Thyroid gland (tissue), 4 donors: Measurements from ENCODE around the gene RPGRIP1.

ENCODE experiments used
- POLR2A ChIP-seq, 2 donors: fragments of 450-650 bp; IDR thresholded peaks; one replicate each; pipeline ENCODE4 v1.6.1; 2017; ENCODE audit warnings: antibody characterized with exemption in 2 of 2, mild to moderate bottlenecking in 2 of 2, moderate library complexity in 1 of 2
- TF ChIP-seq, protein P1 (sequence below), 6 experiments: fragments of 200-600 bp in 3 of 6; fragments of 450-650 bp in 3 of 6; sonication (generic) in 3 of 6; IDR thresholded peaks; one replicate each; pipeline ENCODE4 v1.5.1; 2016 to 2019; ENCODE audit warnings: antibody characterized with exemption in 6 of 6, mild to moderate bottlenecking in 2 of 6, inconsistent platforms in 1 of 6, moderate library complexity in 1 of 6

DNA sequence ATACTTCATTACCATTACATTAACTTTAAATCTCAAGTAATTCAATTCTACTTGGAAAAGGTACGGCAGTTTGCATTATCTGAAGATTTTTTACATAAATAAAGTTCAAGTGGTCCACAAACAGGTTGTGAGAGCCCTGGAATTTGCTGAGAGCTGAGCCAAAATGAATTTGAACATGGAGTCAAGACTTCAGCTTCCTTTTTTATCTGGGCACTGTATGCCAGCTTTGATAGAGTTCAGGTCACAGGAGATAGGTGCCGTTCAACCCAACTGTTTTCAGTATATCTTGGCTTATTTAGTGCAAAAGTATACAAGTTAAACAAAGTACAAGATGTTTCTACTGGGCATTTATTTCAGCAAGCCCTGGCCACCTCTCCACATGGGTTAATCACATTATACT lies 39.5 kb upstream of the RPGRIP1 start:
- no peak for TF ChIP-seq POLR2A (IDR thresholded peaks at IDR 0.05)
- TF ChIP-seq, protein P1, sequence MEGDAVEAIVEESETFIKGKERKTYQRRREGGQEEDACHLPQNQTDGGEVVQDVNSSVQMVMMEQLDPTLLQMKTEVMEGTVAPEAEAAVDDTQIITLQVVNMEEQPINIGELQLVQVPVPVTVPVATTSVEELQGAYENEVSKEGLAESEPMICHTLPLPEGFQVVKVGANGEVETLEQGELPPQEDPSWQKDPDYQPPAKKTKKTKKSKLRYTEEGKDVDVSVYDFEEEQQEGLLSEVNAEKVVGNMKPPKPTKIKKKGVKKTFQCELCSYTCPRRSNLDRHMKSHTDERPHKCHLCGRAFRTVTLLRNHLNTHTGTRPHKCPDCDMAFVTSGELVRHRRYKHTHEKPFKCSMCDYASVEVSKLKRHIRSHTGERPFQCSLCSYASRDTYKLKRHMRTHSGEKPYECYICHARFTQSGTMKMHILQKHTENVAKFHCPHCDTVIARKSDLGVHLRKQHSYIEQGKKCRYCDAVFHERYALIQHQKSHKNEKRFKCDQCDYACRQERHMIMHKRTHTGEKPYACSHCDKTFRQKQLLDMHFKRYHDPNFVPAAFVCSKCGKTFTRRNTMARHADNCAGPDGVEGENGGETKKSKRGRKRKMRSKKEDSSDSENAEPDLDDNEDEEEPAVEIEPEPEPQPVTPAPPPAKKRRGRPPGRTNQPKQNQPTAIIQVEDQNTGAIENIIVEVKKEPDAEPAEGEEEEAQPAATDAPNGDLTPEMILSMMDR (IDR thresholded peaks at IDR 0.05): no peak
